ENCODE data around the gene TMX4.

The TMX4 gene

GRCh38 chr20:8020314-8021079 is 936 bp upstream of the TMX4 start:
- in situ Hi-C loops (cut with MboI; ENCODE audit: low sequenced_read_pairs), result no loop called here

- in situ Hi-C loops (cut with MboI; ENCODE audit: low sequenced_read_pairs), result no loop called here
Observed at GRCh38 chr20:8019998-8020247, 362 bp upstream of the TMX4 start.

- in situ Hi-C loops (cut with MboI; ENCODE audit: low sequenced_read_pairs), result no loop called here
Observed at GRCh38 chr20:8018958-8019245, 659 bp downstream of the TMX4 start.

- in situ Hi-C loops (cut with MboI; ENCODE audit: low sequenced_read_pairs), result no loop called here
Observed at GRCh38 chr20:8012724-8013123, 6.8 kb downstream of the TMX4 start.

GRCh38 chr20:8008733-8009132 is 10.8 kb downstream of the TMX4 start:
- in situ Hi-C loops (cut with MboI; ENCODE audit: low sequenced_read_pairs), result no loop called here

- in situ Hi-C loops (cut with MboI; ENCODE audit: low sequenced_read_pairs), result no loop called here
Observed at GRCh38 chr20:8007490-8007889, 12.1 kb downstream of the TMX4 start.

- in situ Hi-C loops (cut with MboI; ENCODE audit: low sequenced_read_pairs), result no loop called here
Observed at GRCh38 chr20:8005575-8006366, 13.8 kb downstream of the TMX4 start.

- in situ Hi-C loops (cut with MboI; ENCODE audit: low sequenced_read_pairs), result no loop called here
Observed at GRCh38 chr20:8005033-8005432, 14.5 kb downstream of the TMX4 start.

GRCh38 chr20:8002056-8002455 is 17.5 kb downstream of the TMX4 start:
- in situ Hi-C loops (cut with MboI; ENCODE audit: low sequenced_read_pairs), result no loop called here

GRCh38 chr20:8000796-8001195 is 18.8 kb downstream of the TMX4 start:
- in situ Hi-C loops (cut with MboI; ENCODE audit: low sequenced_read_pairs), result no loop called here

GRCh38 chr20:7996898-7997297 is 22.7 kb downstream of the TMX4 start:
- in situ Hi-C loops (cut with MboI; ENCODE audit: low sequenced_read_pairs), result no loop called here

GRCh38 chr20:7994809-7995208 is 24.8 kb downstream of the TMX4 start:
- in situ Hi-C loops (cut with MboI; ENCODE audit: low sequenced_read_pairs), result no loop called here

GRCh38 chr20:7993703-7994102 is 25.9 kb downstream of the TMX4 start:
- in situ Hi-C loops (cut with MboI; ENCODE audit: low sequenced_read_pairs), result no loop called here

- in situ Hi-C loops (cut with MboI; ENCODE audit: low sequenced_read_pairs), result no loop called here
Observed at GRCh38 chr20:7993238-7993637, 26.3 kb downstream of the TMX4 start.

GRCh38 chr20:7990385-7990784 is 29.2 kb downstream of the TMX4 start:
- in situ Hi-C loops (cut with MboI; ENCODE audit: low sequenced_read_pairs), result no loop called here

- in situ Hi-C loops (cut with MboI; ENCODE audit: low sequenced_read_pairs), result no loop called here
Observed at GRCh38 chr20:7989379-7989778, 30.2 kb downstream of the TMX4 start.

GRCh38 chr20:7985916-7986315 is 33.6 kb downstream of the TMX4 start:
- in situ Hi-C loops (cut with MboI; ENCODE audit: low sequenced_read_pairs), result no loop called here

GRCh38 chr20:7984192-7984591 is 35.4 kb downstream of the TMX4 start:
- in situ Hi-C loops (cut with MboI; ENCODE audit: low sequenced_read_pairs), result no loop called here

- in situ Hi-C loops (cut with MboI; ENCODE audit: low sequenced_read_pairs), result no loop called here
Observed at GRCh38 chr20:7981374-7981773, 38.2 kb downstream of the TMX4 start.

- in situ Hi-C loops (cut with MboI; ENCODE audit: low sequenced_read_pairs), result no loop called here
Observed at GRCh38 chr20:7980332-7981046, 39.1 kb downstream of the TMX4 start.

GRCh38 chr20:7977709-7978108 is 41.9 kb downstream of the TMX4 start:
- in situ Hi-C loops (cut with MboI; ENCODE audit: low sequenced_read_pairs), result no loop called here

- in situ Hi-C loops (cut with MboI; ENCODE audit: low sequenced_read_pairs), result no loop called here
Observed at GRCh38 chr20:7975851-7976414, 43.6 kb downstream of the TMX4 start.

Data from HL-60/S4 (cell line).